Muscle of leg (tissue), 11 donors: ENCODE data around the gene RCN1. TPM values are rescaled to one million over a fixed set of nuclear protein-coding genes. Genes with fewer than 3 reads are reported as not detected.

Experiments
- DNase-seq: peaks from one replicate; pipeline ENCODE4 v3.0.0; 2013
- H3K27ac ChIP-seq: one replicate; pipeline ENCODE4 v1.5.1; 2013; ENCODE audit warnings: mild to moderate bottlenecking, low read length, control low read depth
- H3K27me3 ChIP-seq: one replicate; pipeline ENCODE4 v1.6.1; 2013; ENCODE audit warnings: low read length; ENCODE audit not compliant: control insufficient read depth, insufficient read depth
- H3K36me3 ChIP-seq: one replicate; pipeline ENCODE4 v1.6.1; 2013; ENCODE audit warnings: low read length; ENCODE audit not compliant: control insufficient read depth, insufficient read depth
- H3K4me1 ChIP-seq: one replicate; pipeline ENCODE4 v1.6.1; 2013; ENCODE audit warnings: low read length; ENCODE audit not compliant: control insufficient read depth, insufficient read depth
- H3K4me3 ChIP-seq: one replicate; pipeline ENCODE4 v1.5.1; 2013; ENCODE audit warnings: low read length, control low read depth
- H3K9me3 ChIP-seq: replicated peaks from 2 replicates; pipeline ENCODE4 v1.6.1; 2013; ENCODE audit warnings: low read depth, low read length; ENCODE audit not compliant: control insufficient read depth
- WGBS: methylation state at CpG from one replicate; pipeline ENCODE4 v1.1.5; 2013; ENCODE audit warnings: missing lambda C conversion rate; ENCODE audit not compliant: insufficient coverage; 5-methylcytosine and 5-hydroxymethylcytosine counted together
- polyA plus RNA-seq, 8 donors: library from polyadenylated mRNA; unstranded; fragments of 120-200 nt; gene quantifications; one replicate each; pipeline versions ENCODE4 v1.2.1 to v1.2.3, GENCODE V29; 2013; ENCODE audit warnings: inconsistent platforms in 1 of 8, low replicate concordance in 1 of 8; ENCODE audit not compliant: insufficient read length in 8 of 8, insufficient read depth in 1 of 8
- total RNA-seq: library from RNA; stranded (reverse); fragments of 120-200 nt; gene quantifications from one replicate; pipeline ENCODE4 v1.2.4, GENCODE V29; 2013

RCN1 gene
- total and polyA plus RNA-seq, 9 donors: 104 to 202 (median 145) TPM

DNA sequence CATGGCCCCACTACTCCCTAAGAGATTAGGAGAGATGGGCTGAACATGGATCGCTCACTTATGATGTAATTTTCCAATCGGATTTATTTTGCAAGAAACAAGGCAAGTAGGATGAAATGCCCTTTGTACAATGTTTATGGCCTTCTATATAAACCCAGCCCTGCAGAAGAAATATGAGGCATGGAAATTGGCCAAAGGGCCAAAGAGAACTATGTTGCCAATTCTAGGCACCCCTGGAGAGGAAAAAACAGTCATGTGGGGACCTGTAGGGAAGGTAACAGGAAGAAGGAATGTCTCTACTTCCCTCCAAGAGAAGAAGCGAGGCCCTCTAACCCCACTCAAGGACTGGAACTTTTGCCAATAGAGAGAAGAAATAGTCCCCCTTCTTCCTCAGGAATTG, 54.4 kb downstream of the RCN1 start:
- H3K27ac ChIP-seq: no peak overlapping the region
- no peak for DNase-seq
- H3K9me3 ChIP-seq: no peaks in the 10 kb centered on the region
- no peaks in the 10 kb centered on the region for H3K36me3 ChIP-seq
- WGBS: 60% methylated on average over 2 of the region's 3 CpGs
- H3K4me3 ChIP-seq: no peak overlapping the region
- no peaks in the 10 kb centered on the region for H3K4me1 ChIP-seq
- no peaks in the 10 kb centered on the region for H3K27me3 ChIP-seq

DNA sequence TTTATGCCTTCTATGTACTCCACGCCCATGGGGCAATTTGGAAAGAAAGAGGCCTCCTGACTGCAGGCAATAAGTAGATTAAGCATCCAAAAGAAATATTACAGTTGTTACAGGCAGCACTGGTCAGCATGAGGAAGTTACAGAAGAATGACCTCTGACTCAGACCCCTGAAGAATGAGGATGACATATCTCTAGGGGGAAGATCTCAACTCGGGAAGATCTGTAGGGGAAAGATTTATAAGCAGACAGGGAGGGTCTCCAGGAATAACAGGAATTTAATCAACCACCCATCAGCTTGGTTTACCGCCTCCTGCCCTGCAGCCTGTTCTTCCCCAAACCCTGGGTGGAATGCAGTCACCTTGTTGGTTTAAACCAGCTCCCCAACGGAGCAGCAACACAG, 58.0 kb downstream of the RCN1 start:
- Histone ChIP-seq H3K36me3 (no peaks in the 10 kb centered on the region), H3K27me3 (no peaks in the 10 kb centered on the region), H3K4me3 (no peak overlapping the region), H3K9me3 (no peaks in the 10 kb centered on the region), H3K4me1 (no peaks in the 10 kb centered on the region), H3K27ac (no peak overlapping the region)
- no peak for DNase-seq
- 61% methylated on average over 2 of the region's 4 CpGs for WGBS

DNA sequence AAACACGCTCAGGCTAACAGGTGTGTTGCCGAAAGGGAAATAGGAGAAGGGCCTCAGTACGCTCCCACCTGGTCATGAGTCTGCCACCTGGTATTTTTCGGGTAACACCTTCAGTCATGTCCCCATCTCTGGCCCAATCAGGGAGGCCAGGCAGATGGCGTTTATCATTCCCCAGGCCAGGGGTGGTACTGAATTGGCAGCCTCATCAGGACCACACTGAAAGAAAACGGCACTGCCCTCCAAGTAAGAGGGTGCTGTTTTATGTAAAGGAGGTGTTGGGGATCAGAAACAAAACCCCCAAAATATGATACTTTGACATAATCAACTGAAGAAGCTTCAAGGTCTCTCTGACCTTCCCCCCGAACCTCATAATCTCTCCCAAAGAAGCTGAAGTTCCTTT, 58.9 kb downstream of the RCN1 start:
- Histone ChIP-seq H3K27me3 (no peaks in the 10 kb centered on the region), H3K4me1 (no peaks in the 10 kb centered on the region), H3K9me3 (no peaks in the 10 kb centered on the region), H3K36me3 (no peaks in the 10 kb centered on the region), H3K4me3 (no peak overlapping the region), H3K27ac (no peak overlapping the region)
- DNase-seq: no peak
- WGBS: 74% methylated on average over 4 of the region's 7 CpGs

DNA sequence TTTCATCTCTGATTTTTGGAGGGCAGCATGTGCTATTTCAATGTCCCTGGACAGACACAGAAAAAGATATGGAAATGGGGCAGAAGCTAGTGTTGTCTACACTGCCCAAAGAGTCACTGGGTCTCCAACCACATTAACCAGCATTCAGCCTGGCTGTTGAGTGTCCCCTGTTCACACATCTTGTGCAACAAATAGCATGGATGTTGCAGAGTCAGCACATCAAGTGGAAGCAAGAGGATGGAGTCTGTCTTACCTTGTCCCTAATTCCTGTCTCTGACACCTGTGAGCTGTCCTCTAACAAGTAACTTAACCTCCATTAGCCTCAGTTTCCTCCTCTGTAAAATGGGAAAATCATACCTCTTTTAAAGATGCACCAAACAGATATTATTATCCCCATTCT, 60.2 kb downstream of the RCN1 start:
- Histone ChIP-seq H3K27me3 (no peaks in the 10 kb centered on the region), H3K4me3 (no peak overlapping the region), H3K27ac (no peak overlapping the region)

DNA sequence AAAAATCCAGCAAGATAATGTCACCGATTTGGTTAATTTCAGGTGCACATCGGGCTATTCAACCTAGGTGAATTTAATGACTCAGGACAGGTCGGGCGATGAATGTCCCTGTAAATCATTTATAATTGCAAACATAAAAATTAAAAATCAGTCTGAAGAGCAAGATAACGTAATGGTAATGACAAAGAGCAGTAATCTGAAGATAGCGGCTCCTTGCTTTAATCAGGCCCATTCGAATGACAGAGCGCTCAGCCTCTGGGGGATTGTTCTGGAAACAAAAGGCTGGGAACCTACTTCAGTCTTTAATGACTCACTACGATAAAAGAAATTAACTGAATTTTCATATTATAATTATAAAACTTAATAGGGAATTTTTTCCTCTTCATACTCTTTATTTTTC, 61.3 kb downstream of the RCN1 start:
- no peak overlapping the region for H3K27ac ChIP-seq
- no peaks in the 10 kb centered on the region for H3K9me3 ChIP-seq
- no peak for DNase-seq
- no peaks in the 10 kb centered on the region for H3K27me3 ChIP-seq
- H3K4me1 ChIP-seq: no peaks in the 10 kb centered on the region
- no CpG with 5 or more reads among the region's 9 CpGs for WGBS
- H3K36me3 ChIP-seq: no peaks in the 10 kb centered on the region
- no peak overlapping the region for H3K4me3 ChIP-seq

More for the DNA sequence above, 60.2 kb downstream of the RCN1 start:
- no peaks in the 10 kb centered on the region for H3K4me1 ChIP-seq
- no peaks in the 10 kb centered on the region for H3K36me3 ChIP-seq
- DNase-seq: no peak
- H3K9me3 ChIP-seq: no peaks in the 10 kb centered on the region

GRCh38 chr11:32152821-32153220, 61.9 kb downstream of the RCN1 start:
- Histone ChIP-seq H3K27ac (no peak overlapping the region), H3K36me3 (no peaks in the 10 kb centered on the region), H3K4me3 (no peak overlapping the region), H3K27me3 (no peaks in the 10 kb centered on the region), H3K9me3 (no peaks in the 10 kb centered on the region), H3K4me1 (no peaks in the 10 kb centered on the region)
- DNase-seq: no peak
- whole genome bisulfite sequencing: no CpG with 5 or more reads among the region's 3 CpGs

DNA sequence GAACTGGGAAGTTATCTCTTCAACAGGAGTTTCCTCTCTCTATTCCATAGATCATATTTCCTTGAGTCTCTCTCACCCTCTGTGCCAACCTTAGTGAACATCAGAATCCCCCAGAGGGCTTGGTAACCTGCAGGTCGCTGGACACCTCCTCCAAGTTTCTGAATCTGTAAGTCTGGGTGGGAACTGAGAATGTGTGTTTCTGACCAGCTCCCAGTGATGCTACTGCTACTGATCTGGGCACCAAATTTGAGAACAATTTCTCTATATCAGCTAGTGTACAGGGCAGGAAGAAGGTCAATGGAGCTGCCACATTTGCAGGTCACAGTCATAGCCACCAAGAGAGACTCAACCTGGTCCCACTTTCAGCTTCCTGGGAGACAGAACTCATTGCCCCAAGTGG, 62.9 kb downstream of the RCN1 start:
- H3K27ac ChIP-seq: no peak overlapping the region

GRCh38 chr11:32154275-32154674, 63.4 kb downstream of the RCN1 start:
- no peak overlapping the region for H3K27ac ChIP-seq
- no peaks in the 10 kb centered on the region for H3K9me3 ChIP-seq
- no peaks in the 10 kb centered on the region for H3K4me1 ChIP-seq
- no peak overlapping the region for H3K4me3 ChIP-seq
- H3K27me3 ChIP-seq: no peaks in the 10 kb centered on the region
- 100% methylated on average over 1 of the region's 2 CpGs for WGBS
- H3K36me3 ChIP-seq: no peaks in the 10 kb centered on the region
- DNase-seq: no peak

More for the DNA sequence above, 62.9 kb downstream of the RCN1 start:
- no peaks in the 10 kb centered on the region for H3K4me1 ChIP-seq
- no peak for DNase-seq
- WGBS: no CpG with 5 or more reads among the region's 1 CpG
- no peak overlapping the region for H3K4me3 ChIP-seq
- H3K36me3 ChIP-seq: no peaks in the 10 kb centered on the region
- no peaks in the 10 kb centered on the region for H3K27me3 ChIP-seq
- no peaks in the 10 kb centered on the region for H3K9me3 ChIP-seq
